Parathyroid adenoma (tissue), 2 donors: ENCODE results near the gene TDRD1.

Experiments
- H2AFZ ChIP-seq: fragments of 300-600 bp; sonication (generic); one replicate; pipeline ENCODE4 v1.7.0; 2017; ENCODE audit warnings: antibody characterized with exemption, mild to moderate bottlenecking
- H3K27ac ChIP-seq: fragments of 300-600 bp; sonication (generic); one replicate; pipeline ENCODE4 v1.7.0; 2017
- H3K27me3 ChIP-seq: fragments of 300-600 bp; sonication (generic); one replicate; pipeline ENCODE4 v1.7.0; 2017; ENCODE audit warnings: low read length; ENCODE audit not compliant: control insufficient read depth, insufficient read depth
- H3K36me3 ChIP-seq: fragments of 300-600 bp; sonication (generic); one replicate; pipeline ENCODE4 v1.7.0; 2017; ENCODE audit warnings: low read length; ENCODE audit not compliant: control insufficient read depth, insufficient read depth
- H3K4me1 ChIP-seq: fragments of 300-600 bp; sonication (generic); one replicate; pipeline ENCODE4 v1.7.0; 2017; ENCODE audit warnings: control low read depth
- H3K4me2 ChIP-seq: fragments of 300-600 bp; sonication (generic); one replicate; pipeline ENCODE4 v1.7.0; 2017; ENCODE audit warnings: low read length
- H3K4me3 ChIP-seq: fragments of 300-600 bp; sonication (generic); one replicate; pipeline ENCODE4 v1.7.0; 2017; ENCODE audit warnings: low read depth, low read length
- H3K79me2 ChIP-seq: fragments of 300-600 bp; sonication (generic); one replicate; pipeline ENCODE4 v1.7.0; 2017; ENCODE audit warnings: control low read depth
- H3K9ac ChIP-seq: fragments of 300-600 bp; sonication (generic); one replicate; pipeline ENCODE4 v1.7.0; 2017; ENCODE audit warnings: mild to moderate bottlenecking
- H3K9me3 ChIP-seq: fragments of 300-600 bp; sonication (generic); one replicate; pipeline ENCODE4 v1.7.0; 2017; ENCODE audit warnings: low read length; ENCODE audit not compliant: control insufficient read depth
- CTCF ChIP-seq: fragments of 300-600 bp; sonication (generic); IDR thresholded peaks from one replicate; pipeline ENCODE4 v1.7.0; 2017; ENCODE audit warnings: antibody characterized with exemption, mild to moderate bottlenecking
- donor health status: primary hyperparathyroidism.

TDRD1 gene

GRCh38 chr10:114274616-114275453 lies 95.7 kb downstream of the TDRD1 start:
- no peaks in the 10 kb centered on the region for H3K79me2 ChIP-seq
- no peaks in the 10 kb centered on the region for H3K9me3 ChIP-seq
- no peak for TF ChIP-seq CTCF
- no peak overlapping the region for H3K4me3 ChIP-seq
- no peaks in the 10 kb centered on the region for H3K27me3 ChIP-seq
- H3K27ac ChIP-seq, result no peak overlapping the region
- peaks cover under 1% of the 10 kb centered on the region for H3K4me1 ChIP-seq
- no peak overlapping the region for H2AFZ ChIP-seq
- H3K4me2 ChIP-seq, result no peak overlapping the region
- no peak overlapping the region for H3K9ac ChIP-seq
- H3K36me3 ChIP-seq, result no peaks in the 10 kb centered on the region

- Histone ChIP-seq H3K36me3 (no peaks in the 10 kb centered on the region), H3K4me2 (no peak overlapping the region), H3K27me3 (no peaks in the 10 kb centered on the region), H3K9me3 (no peaks in the 10 kb centered on the region), H3K4me1 (peaks cover 7% of the 10 kb centered on the region), H3K9ac (no peak overlapping the region), H2AFZ (no peak overlapping the region), H3K27ac (no peak overlapping the region), H3K79me2 (no peaks in the 10 kb centered on the region), H3K4me3 (no peak overlapping the region)
- no peak for TF ChIP-seq CTCF
Observed at GRCh38 chr10:114276066-114276465, 96.9 kb downstream of the TDRD1 start.

- Histone ChIP-seq H3K36me3 (no peaks in the 10 kb centered on the region), H3K79me2 (no peaks in the 10 kb centered on the region), H3K27ac (no peak overlapping the region), H3K9me3 (no peaks in the 10 kb centered on the region), H3K4me1 (peaks cover 7% of the 10 kb centered on the region), H3K27me3 (no peaks in the 10 kb centered on the region), H3K4me2 (no peak overlapping the region), H3K9ac (no peak overlapping the region), H2AFZ (no peak overlapping the region), H3K4me3 (no peak overlapping the region)
- TF ChIP-seq CTCF, result no peak
Observed at GRCh38 chr10:114276671-114277070, 97.5 kb downstream of the TDRD1 start.

- H3K9ac ChIP-seq, result no peak overlapping the region
- no peaks in the 10 kb centered on the region for H3K79me2 ChIP-seq
- TF ChIP-seq CTCF, result no peak
- H3K4me2 ChIP-seq, result no peak overlapping the region
- H3K27ac ChIP-seq, result no peak overlapping the region
- no peaks in the 10 kb centered on the region for H3K36me3 ChIP-seq
- no peak overlapping the region for H2AFZ ChIP-seq
- H3K4me1 ChIP-seq, result peaks cover 7% of the 10 kb centered on the region
- H3K9me3 ChIP-seq, result no peaks in the 10 kb centered on the region
- H3K27me3 ChIP-seq, result no peaks in the 10 kb centered on the region
- no peak overlapping the region for H3K4me3 ChIP-seq
Observed at GRCh38 chr10:114278140-114278883, 99.2 kb downstream of the TDRD1 start.
